Uterus (tissue), 4 donors: ENCODE results near the gene RHOBTB1. TPM values are rescaled to one million over a fixed set of nuclear protein-coding genes. Genes with fewer than 3 reads are reported as not detected.

Source experiments
- DNase-seq, 2 donors: peaks; one replicate each; pipeline ENCODE4 v3.0.0-alpha.2; 2019 to 2020
- H3K27ac ChIP-seq, 2 donors: fragments of 200-600 bp; sonication (generic); 1 replicate in 1 of 2; 2 replicates in 1 of 2; pipeline ENCODE4 v1.5.1; 2016 to 2018
- H3K27me3 ChIP-seq, 2 donors: fragments of 200-600 bp; sonication (generic); one replicate each; pipeline ENCODE4 v1.5.1; 2018 to 2019; ENCODE audit warnings: control low read depth in 1 of 2
- H3K36me3 ChIP-seq, 2 donors: fragments of 200-600 bp; sonication (generic); one replicate each; pipeline ENCODE4 v1.5.1; 2019; ENCODE audit warnings: control low read depth in 1 of 2
- H3K4me1 ChIP-seq, 2 donors: fragments of 200-600 bp; sonication (generic); one replicate each; pipeline ENCODE4 v1.5.1; 2018 to 2019; ENCODE audit warnings: control low read depth in 1 of 2
- H3K4me3 ChIP-seq, 2 donors: fragments of 200-600 bp; sonication (generic); 1 replicate in 1 of 2; 2 replicates in 1 of 2; pipeline ENCODE4 v1.5.1; 2018 to 2019; ENCODE audit warnings: mild to moderate bottlenecking in 1 of 2
- H3K9me3 ChIP-seq, 2 donors: fragments of 200-600 bp; sonication (generic); one replicate each; pipeline ENCODE4 v1.5.1; 2019; ENCODE audit warnings: control low read depth in 1 of 2
- CTCF ChIP-seq, 4 experiments: fragments of 200-600 bp in 2 of 4; fragments of 450-650 bp in 2 of 4; sonication (generic) in 2 of 4; IDR thresholded peaks; one replicate each; pipeline ENCODE4 v1.5.1; 2016 to 2019; ENCODE audit warnings: antibody characterized with exemption in 4 of 4, mild to moderate bottlenecking in 2 of 4, moderate library complexity in 1 of 4
- POLR2A ChIP-seq, 2 donors: fragments of 450-650 bp; IDR thresholded peaks; one replicate each; pipeline ENCODE4 v1.6.1; 2016; ENCODE audit warnings: antibody characterized with exemption in 2 of 2, mild to moderate bottlenecking in 1 of 2, moderate library complexity in 1 of 2
- intact Hi-C: fragments of 100-400 bp; cut with DNase I; formaldehyde crosslinking; loops from one replicate; pipeline ENCODE4 v1.15.1; 2023; ENCODE audit warnings: low total_unique reads
- small RNA-seq: library from RNA; depleted of rRNA; stranded (forward); fragments of <200 nt; gene quantifications from one replicate; pipeline ENCODE3, GENCODE V24; 2016
- total RNA-seq, 4 donors: library from RNA; depleted of rRNA in 3 of 4; stranded (reverse); fragments of >200 nt in 3 of 4; gene quantifications; one replicate each; pipeline versions ENCODE4 v1.1.0 to v1.2.4, GENCODE V29; 2014 to 2023
- donor health status: DM: yes; HTN: yes; CAD: no.

Gene RHOBTB1
- total RNA-seq, 4 donors from 2014 or later, result 6.9 to 67.5 (median 13.8) TPM

GRCh38 chr10:60821656-60822055 lies 122.3 kb downstream of the RHOBTB1 start:
- Histone ChIP-seq H3K27ac (peak overlapping the region in 1 of 2 donors; percentile 69), H3K4me1 (peaks cover 0 to 19% of the 10 kb centered on the region in 2 donors), H3K27me3 (no peaks in the 10 kb centered on the region), H3K4me3 (no peak overlapping the region), H3K9me3 (no peaks in the 10 kb centered on the region), H3K36me3 (no peaks in the 10 kb centered on the region)
- no peak for TF ChIP-seq CTCF (IDR thresholded peaks at IDR 0.05)
- DNase-seq, result no peak
- intact Hi-C loops, result no loop called here

- intact Hi-C loops, result no loop called here
- no peaks in the 10 kb centered on the region for H3K36me3 ChIP-seq
- H3K4me3 ChIP-seq, result no peak overlapping the region
- no peaks in the 10 kb centered on the region for H3K27me3 ChIP-seq
- peak; percentile 28 to 40 (median 35) for TF ChIP-seq CTCF (IDR thresholded peaks at IDR 0.05)
- TF ChIP-seq POLR2A (IDR thresholded peaks at IDR 0.05), result no peak
- no peak for DNase-seq
- H3K4me1 ChIP-seq, result peaks cover 0 to 19% of the 10 kb centered on the region in 2 donors
- peak overlapping the region; percentile 54 to 69 for H3K27ac ChIP-seq
- H3K9me3 ChIP-seq, result no peaks in the 10 kb centered on the region
Measured at GRCh38 chr10:60820093-60820754, 123.8 kb downstream of the RHOBTB1 start.

Small RNA genes lying within 50 kb of the gene (small RNA-seq; reads per million reads assigned to genes)
- gene RNU2-72P, result not detected

Other genes starting within 250 kb of the RHOBTB1 start
- 10 to 100 TPM in 1 of 4 donors, 1 to 10 TPM in 1, not detected in 2; 3.5 to 98.9 TPM for gene CDK1, start 165.7 kb downstream of the RHOBTB1 start, total RNA-seq